Measurements from ENCODE around the gene IMMP2L. TPM values are rescaled to one million over a fixed set of nuclear protein-coding genes. Genes with fewer than 3 reads are reported as not detected.

The IMMP2L gene
- polyA plus RNA-seq, 1 donor (not counting 4 experiments of a cell fraction or from before 2014, with no cell fraction given) = 14.1 TPM

DNA sequence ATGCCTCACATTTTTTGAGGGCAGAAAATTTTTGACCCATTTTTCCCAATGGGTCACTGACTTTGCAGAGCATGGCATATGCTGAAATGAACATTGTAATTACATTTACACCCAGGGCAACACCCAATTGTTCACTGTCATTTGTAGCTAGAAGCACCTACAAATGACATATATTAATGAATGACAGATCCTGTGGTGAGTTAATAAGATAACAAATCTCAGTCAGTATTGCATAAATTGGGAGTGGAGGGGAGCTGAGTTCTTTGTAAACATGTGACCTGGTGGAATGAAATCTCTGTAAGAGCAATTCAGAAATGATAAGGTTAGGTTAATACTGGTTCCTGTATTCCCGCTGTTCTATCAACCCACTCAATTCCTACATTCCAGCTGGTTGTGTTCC, 726.4 kb downstream of the IMMP2L start:
- Histone ChIP-seq H3K27me3 (ENCODE audit: control insufficient read depth, extremely low read depth, insufficient read depth, low read length) (no peaks in the 10 kb centered on the region), H3K9me3 (ENCODE audit: control insufficient read depth, low read depth, low read length) (no peaks in the 10 kb centered on the region)
- dilution Hi-C loops (cut with MboI; ENCODE audit: extremely low pct_ligation_motif_present, low sequenced_read_pairs) = no loop called here

DNA sequence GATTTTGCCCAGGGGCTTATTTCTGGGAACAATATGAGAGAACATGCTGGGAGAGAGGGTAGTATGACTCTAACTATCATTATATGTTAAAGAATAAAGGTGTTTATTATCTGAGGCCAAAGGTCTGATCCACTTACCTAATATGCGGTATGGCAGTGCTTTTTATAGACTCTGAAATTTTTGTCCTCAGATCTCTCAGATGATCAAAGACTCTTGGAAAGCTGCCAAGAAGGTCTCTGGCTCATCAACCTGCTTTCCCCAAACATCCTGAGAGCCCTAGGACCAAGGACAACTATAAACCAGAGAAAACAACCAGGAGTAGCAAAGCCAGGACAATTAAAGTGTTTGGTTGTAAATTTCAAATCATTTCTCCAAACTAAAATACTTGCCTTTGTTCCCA, 727.1 kb downstream of the IMMP2L start:
- Histone ChIP-seq H2AFZ (ENCODE audit: control insufficient read depth, low read length) (no peak overlapping the region), H3K9me1 (ENCODE audit: control insufficient read depth, extremely low read depth, insufficient read depth, low read length) (no peaks in the 10 kb centered on the region), H3K27ac (ENCODE audit: control insufficient read depth, insufficient read depth, low read length) (no peak overlapping the region), H3K27me3 (ENCODE audit: control insufficient read depth, extremely low read depth, insufficient read depth, low read length) (no peaks in the 10 kb centered on the region), H3K9me3 (ENCODE audit: control insufficient read depth, low read depth, low read length) (no peaks in the 10 kb centered on the region), H3K36me3 (ENCODE audit: control insufficient read depth in 2 of 2, extremely low read depth in 1 of 2, insufficient read depth in 2 of 2, low read length in 2 of 2) (no peaks in the 10 kb centered on the region), H3K9ac (ENCODE audit: control insufficient read depth, extremely low read depth, insufficient read depth, low read length) (no peak overlapping the region), H3K4me1 (ENCODE audit: control insufficient read depth, extremely low read depth, insufficient read depth, low read length) (no peaks in the 10 kb centered on the region), H3K4me3 (ENCODE audit: control insufficient read depth in 2 of 3, extremely low read depth in 1 of 3, insufficient read depth in 2 of 3, low read depth in 1 of 3, low read length in 3 of 3) (no peak overlapping the region), H3K4me2 (ENCODE audit: control insufficient read depth, extremely low read depth, insufficient read depth, low read depth, low read length) (no peak overlapping the region), H4K20me1 (ENCODE audit: control insufficient read depth, extremely low read depth, insufficient read depth, low read length) (no peaks in the 10 kb centered on the region), H3K79me2 (ENCODE audit: control insufficient read depth, insufficient read depth, low read length) (no peaks in the 10 kb centered on the region)
- FAIRE-seq = no peak
- DNase-seq (ENCODE audit: low read depth, low spot score) = no peak
- dilution Hi-C loops (cut with MboI; ENCODE audit: extremely low pct_ligation_motif_present, low sequenced_read_pairs) = no loop called here
- no peak for TF ChIP-seq EZH2 (IDR thresholded peaks at IDR 0.05; ENCODE audit: low read length)
- TF ChIP-seq, protein P1, sequence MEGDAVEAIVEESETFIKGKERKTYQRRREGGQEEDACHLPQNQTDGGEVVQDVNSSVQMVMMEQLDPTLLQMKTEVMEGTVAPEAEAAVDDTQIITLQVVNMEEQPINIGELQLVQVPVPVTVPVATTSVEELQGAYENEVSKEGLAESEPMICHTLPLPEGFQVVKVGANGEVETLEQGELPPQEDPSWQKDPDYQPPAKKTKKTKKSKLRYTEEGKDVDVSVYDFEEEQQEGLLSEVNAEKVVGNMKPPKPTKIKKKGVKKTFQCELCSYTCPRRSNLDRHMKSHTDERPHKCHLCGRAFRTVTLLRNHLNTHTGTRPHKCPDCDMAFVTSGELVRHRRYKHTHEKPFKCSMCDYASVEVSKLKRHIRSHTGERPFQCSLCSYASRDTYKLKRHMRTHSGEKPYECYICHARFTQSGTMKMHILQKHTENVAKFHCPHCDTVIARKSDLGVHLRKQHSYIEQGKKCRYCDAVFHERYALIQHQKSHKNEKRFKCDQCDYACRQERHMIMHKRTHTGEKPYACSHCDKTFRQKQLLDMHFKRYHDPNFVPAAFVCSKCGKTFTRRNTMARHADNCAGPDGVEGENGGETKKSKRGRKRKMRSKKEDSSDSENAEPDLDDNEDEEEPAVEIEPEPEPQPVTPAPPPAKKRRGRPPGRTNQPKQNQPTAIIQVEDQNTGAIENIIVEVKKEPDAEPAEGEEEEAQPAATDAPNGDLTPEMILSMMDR (optimal IDR thresholded peaks at IDR 0.05 in 1 of 3, IDR thresholded peaks at IDR 0.05 in 1 of 3, conservative IDR thresholded peaks at IDR 0.05 in 1 of 3; ENCODE audit: extremely low read depth in 1 of 3, insufficient read depth in 2 of 3, low read length in 3 of 3) = no peak

More for the DNA sequence above, 726.4 kb downstream of the IMMP2L start:
- no peak overlapping the region for H3K27ac ChIP-seq (ENCODE audit: control insufficient read depth, insufficient read depth, low read length)
- no peaks in the 10 kb centered on the region for H4K20me1 ChIP-seq (ENCODE audit: control insufficient read depth, extremely low read depth, insufficient read depth, low read length)
- no peak for TF ChIP-seq EZH2 (IDR thresholded peaks at IDR 0.05; ENCODE audit: low read length)
- TF ChIP-seq, protein P1 (optimal IDR thresholded peaks at IDR 0.05 in 1 of 3, IDR thresholded peaks at IDR 0.05 in 1 of 3, conservative IDR thresholded peaks at IDR 0.05 in 1 of 3; ENCODE audit: extremely low read depth in 1 of 3, insufficient read depth in 2 of 3, low read length in 3 of 3) = no peak
- DNase-seq (ENCODE audit: low read depth, low spot score) (no peak), FAIRE-seq (no peak)
- H3K9me1 ChIP-seq (ENCODE audit: control insufficient read depth, extremely low read depth, insufficient read depth, low read length) = no peaks in the 10 kb centered on the region
- no peak overlapping the region for H3K4me3 ChIP-seq (ENCODE audit: control insufficient read depth in 2 of 3, extremely low read depth in 1 of 3, insufficient read depth in 2 of 3, low read depth in 1 of 3, low read length in 3 of 3)
- no peak overlapping the region for H2AFZ ChIP-seq (ENCODE audit: control insufficient read depth, low read length)
- H3K79me2 ChIP-seq (ENCODE audit: control insufficient read depth, insufficient read depth, low read length) = no peaks in the 10 kb centered on the region
- H3K4me1 ChIP-seq (ENCODE audit: control insufficient read depth, extremely low read depth, insufficient read depth, low read length) = no peaks in the 10 kb centered on the region
- H3K9ac ChIP-seq (ENCODE audit: control insufficient read depth, extremely low read depth, insufficient read depth, low read length) = no peak overlapping the region
- H3K36me3 ChIP-seq (ENCODE audit: control insufficient read depth in 2 of 2, extremely low read depth in 1 of 2, insufficient read depth in 2 of 2, low read length in 2 of 2) = no peaks in the 10 kb centered on the region
- no peak overlapping the region for H3K4me2 ChIP-seq (ENCODE audit: control insufficient read depth, extremely low read depth, insufficient read depth, low read depth, low read length)

Data from keratinocyte (primary cell).